VCaP (cell line): ENCODE data around the gene PSG7.
"Not testable (repeated sequence)": the region's sequence is repeated elsewhere in the genome, so short reads cannot be mapped to it uniquely, and the experiment has no call there.

Source experiments
- H3K27ac ChIP-seq: fragments of 450-650 bp; 2 replicates; pipeline ENCODE4 v1.5.1; 2017
- TF ChIP-seq, protein P1 (sequence below): fragments of 450-650 bp; conservative IDR thresholded peaks from 2 replicates; pipeline ENCODE4 v1.5.1; 2017; ENCODE audit warnings: mild to moderate bottlenecking, moderate library complexity

PSG7 gene

GRCh38 chr19:42930214-42930613 is 6.8 kb downstream of the PSG7 start:
- TF ChIP-seq, protein P1, sequence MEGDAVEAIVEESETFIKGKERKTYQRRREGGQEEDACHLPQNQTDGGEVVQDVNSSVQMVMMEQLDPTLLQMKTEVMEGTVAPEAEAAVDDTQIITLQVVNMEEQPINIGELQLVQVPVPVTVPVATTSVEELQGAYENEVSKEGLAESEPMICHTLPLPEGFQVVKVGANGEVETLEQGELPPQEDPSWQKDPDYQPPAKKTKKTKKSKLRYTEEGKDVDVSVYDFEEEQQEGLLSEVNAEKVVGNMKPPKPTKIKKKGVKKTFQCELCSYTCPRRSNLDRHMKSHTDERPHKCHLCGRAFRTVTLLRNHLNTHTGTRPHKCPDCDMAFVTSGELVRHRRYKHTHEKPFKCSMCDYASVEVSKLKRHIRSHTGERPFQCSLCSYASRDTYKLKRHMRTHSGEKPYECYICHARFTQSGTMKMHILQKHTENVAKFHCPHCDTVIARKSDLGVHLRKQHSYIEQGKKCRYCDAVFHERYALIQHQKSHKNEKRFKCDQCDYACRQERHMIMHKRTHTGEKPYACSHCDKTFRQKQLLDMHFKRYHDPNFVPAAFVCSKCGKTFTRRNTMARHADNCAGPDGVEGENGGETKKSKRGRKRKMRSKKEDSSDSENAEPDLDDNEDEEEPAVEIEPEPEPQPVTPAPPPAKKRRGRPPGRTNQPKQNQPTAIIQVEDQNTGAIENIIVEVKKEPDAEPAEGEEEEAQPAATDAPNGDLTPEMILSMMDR, result peak; percentile 69
- H3K27ac ChIP-seq, result not testable (repeated sequence)

DNA sequence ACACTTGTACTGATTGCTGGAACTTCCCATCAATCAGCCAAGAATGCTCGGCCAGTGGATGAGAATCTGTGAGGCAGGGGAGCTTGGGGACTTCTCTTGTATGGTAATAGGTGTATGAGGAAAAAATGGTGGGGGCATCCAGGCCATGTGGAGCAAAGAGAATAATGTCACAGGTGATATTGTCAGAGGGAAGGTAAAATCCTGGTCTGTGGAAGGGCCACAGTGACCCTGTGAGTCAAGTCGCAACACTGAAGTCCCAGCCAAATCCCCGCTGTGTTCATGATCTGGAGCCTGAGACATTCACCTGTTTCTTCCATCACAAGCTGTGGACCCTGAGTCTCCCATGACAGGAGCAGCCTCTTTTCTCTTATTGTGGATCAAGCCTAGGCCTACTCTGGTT is 8.1 kb downstream of the PSG7 start:
- no peak overlapping the region for H3K27ac ChIP-seq
- TF ChIP-seq, protein P1, result no peak

GRCh38 chr19:42926781-42927180 is 10.2 kb downstream of the PSG7 start:
- H3K27ac ChIP-seq, result no peak overlapping the region
- TF ChIP-seq, protein P1, result no peak

DNA sequence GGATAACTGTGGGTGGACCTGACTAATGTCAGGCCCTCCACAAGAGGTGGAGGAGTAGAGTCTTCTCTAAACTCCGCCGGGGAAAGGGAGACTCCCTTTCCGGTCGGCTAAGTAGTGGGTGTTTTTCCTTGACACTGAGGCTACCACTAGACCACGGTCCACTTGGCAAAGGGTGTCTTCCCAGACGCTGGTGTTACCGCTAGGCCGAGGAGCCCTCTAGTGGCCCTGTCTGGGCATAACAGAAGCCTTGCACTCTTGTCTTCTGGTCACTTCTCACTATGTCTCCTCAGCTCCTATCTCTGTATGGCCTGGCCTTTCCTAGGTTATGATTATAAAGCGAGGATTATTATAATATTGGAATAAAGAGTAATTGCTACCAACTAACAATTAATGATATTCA is 13.9 kb downstream of the PSG7 start:
- not testable (repeated sequence) for H3K27ac ChIP-seq
- TF ChIP-seq, protein P1, result peak; percentile 79

- not testable (repeated sequence) for H3K27ac ChIP-seq
Observed at GRCh38 chr19:42920971-42921370, 16.0 kb downstream of the PSG7 start.

- TF ChIP-seq, protein P1, result peak; percentile 19; the same call in 1 of the 2 replicates
- H3K27ac ChIP-seq, result no peak overlapping the region
Observed at GRCh38 chr19:42919757-42920079, 17.3 kb downstream of the PSG7 start.

DNA sequence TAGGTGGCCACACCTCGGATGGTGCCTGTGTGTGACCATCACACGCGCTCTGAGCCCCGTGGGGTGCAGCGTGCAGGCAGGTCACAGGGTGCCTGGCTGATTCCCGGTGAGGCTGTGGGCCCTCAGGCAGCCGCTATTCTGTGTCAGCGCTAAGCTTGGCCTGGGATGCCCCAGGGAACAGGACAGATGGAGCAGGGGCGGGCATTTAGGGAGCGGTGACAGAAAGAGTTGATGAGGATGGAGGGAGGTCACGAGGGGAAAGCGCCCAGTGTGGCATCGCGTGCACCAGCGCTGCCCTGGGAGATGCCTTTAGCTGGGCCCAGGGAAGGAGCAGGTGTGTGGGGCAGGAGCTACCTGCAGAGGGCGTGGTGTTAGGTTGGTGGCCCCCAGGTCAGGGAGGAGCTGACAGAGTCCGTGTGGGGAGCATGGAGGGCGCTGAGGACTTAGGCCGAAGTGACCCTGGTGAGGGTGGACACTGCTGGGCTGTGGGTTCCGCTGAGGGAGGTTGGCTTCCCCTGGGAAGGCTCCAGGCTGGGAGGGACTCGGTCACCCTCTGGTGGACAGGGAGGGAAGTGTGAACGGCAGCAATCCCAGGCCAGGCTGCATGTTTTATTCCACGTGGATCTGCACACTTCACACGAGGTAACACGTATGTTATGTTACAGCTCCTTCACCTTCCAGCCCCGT is 17.8 kb downstream of the PSG7 start:
- H3K27ac ChIP-seq, result not testable (repeated sequence)

DNA sequence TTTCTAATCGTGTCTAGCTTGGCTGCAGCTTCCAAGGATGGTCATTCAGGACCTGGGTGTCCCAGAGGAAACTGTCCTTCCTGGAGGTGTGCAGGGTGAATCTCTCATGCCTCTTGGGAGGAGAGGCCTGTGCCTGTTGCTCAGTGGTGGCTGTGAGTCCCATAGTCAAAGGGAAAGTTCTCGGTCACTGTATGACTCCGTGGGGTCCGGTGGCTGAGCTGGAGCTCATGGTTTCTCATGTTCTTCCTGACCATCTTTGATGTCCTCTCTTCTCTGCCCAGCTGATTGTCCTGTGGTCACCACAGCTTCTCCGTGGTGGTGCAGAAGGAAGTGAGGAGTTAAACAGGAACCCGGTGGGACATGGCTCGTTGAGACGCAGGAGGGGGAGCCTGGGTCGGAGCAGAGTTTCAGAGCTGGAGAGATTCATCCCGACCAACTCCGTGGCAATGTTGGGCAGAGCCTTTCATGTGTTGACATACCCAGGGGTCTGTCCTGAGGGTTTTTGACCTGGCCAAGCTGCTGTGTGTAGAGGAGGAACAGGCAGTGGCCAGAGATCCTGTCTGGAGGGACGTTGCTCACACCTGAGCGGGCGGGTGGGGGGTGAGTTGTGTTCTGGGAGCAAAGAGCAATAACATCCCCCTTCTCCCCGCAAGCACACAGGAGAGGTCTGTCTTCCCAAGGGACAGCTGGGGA is 18.5 kb downstream of the PSG7 start:
- H3K27ac ChIP-seq, result not testable (repeated sequence)

DNA sequence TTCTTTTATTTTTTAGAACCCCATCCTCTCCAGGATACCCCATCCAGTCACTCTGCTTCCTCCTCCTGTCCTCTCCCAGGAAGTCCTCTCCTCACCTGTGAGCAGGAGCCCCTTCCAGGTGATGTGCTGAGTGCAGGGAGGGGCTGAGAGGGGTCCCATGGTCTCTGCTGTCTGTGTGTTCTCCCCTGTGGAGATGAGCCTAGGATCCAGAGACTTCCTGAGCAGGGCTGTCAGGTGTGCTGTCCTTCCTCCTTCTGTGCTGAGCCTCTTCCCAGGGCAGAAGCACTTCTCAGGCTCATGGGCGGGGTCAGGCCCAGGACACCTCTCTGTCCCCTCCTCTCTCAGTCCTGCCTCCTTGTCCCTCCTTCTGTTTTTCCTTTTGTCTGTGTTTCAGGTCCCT is 19.4 kb downstream of the PSG7 start, which contains the start of gene PSG6:
Gene PSG6 (minus strand): TSS at position 261 of the 400 bp plus-strand sequence. CDS start 102 bp downstream, at position 159.
- H3K27ac ChIP-seq, result not testable (repeated sequence)

- not testable (repeated sequence) for H3K27ac ChIP-seq
Observed at GRCh38 chr19:42916931-42917330, 20.1 kb downstream of the PSG7 start.

DNA sequence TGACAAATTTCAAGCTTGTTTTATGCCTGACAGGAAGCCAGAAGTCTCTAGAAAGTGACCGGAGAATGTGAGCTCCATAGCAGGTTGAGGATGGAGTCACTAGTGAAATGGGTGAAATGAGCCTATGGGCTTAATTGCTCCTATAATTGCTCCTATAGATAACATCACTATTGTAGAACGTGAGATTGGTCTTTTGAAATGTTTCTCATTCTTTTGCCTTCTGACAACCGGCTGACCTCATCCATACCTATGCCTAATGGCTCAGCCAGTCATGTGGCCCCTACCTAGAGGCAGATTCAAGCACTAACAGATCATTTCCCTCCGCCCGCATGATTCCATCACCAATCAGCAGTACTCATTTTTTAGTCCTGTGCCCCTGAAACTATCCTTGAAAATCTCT is 23.5 kb downstream of the PSG7 start:
- H3K27ac ChIP-seq, result not testable (repeated sequence)

- not testable (repeated sequence) for H3K27ac ChIP-seq
Observed at GRCh38 chr19:42912941-42913340, 24.1 kb downstream of the PSG7 start.

GRCh38 chr19:42911731-42912130 is 25.3 kb downstream of the PSG7 start:
- H3K27ac ChIP-seq, result not testable (repeated sequence)

DNA sequence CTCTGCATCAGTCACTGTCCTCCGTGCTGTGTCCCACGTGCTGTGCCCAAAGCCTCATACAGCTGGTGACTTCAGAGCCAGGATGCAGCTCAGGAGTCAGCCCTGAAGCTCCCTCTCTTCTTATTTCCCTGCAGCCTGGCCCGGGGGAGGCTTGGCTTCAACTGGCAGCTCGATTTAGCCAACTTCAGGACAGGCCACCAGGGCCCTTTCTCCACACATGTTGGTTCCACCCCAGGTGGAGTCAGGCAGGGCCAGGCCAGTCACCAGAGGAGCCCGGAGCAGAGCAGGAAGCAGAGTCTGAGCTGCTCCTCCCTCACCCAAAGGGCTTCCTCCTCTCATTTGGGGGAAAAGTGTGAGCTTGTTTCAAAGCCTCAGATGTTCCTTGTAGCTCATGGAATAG is 30.8 kb downstream of the PSG7 start:
- not testable (repeated sequence) for H3K27ac ChIP-seq

- not testable (repeated sequence) for H3K27ac ChIP-seq
Observed at GRCh38 chr19:42900561-42900960, 36.4 kb downstream of the PSG7 start.
